H9 (cell line): Measurements from ENCODE around the gene CCDC169. TPM values are rescaled to one million over a fixed set of nuclear protein-coding genes. Genes with fewer than 3 reads are reported as not detected.

ENCODE experiments used
- DNase-seq: peaks from one replicate; pipeline ENCODE4 v3.0.0-alpha.2; 2017
- H2AFZ ChIP-seq: one replicate; pipeline ENCODE4 v1.6.1; 2013; ENCODE audit warnings: mild to moderate bottlenecking, low read length, control low read depth, moderate library complexity
- H2AK5ac ChIP-seq: 2 replicates; pipeline ENCODE4 v1.6.1; 2013; ENCODE audit warnings: low read length, control low read depth, mixed read lengths; ENCODE audit not compliant: insufficient read length
- H2BK120ac ChIP-seq: one replicate; pipeline ENCODE4 v1.6.1; 2013; ENCODE audit warnings: low read depth, mild to moderate bottlenecking, low read length, control low read depth, inconsistent platforms; ENCODE audit not compliant: poor library complexity, severe bottlenecking
- H2BK12ac ChIP-seq: 2 replicates; pipeline ENCODE4 v1.6.1; 2013; ENCODE audit warnings: low read length, control low read depth, mixed read lengths, low read depth; ENCODE audit not compliant: insufficient read length
- H2BK15ac ChIP-seq: 2 replicates; pipeline ENCODE4 v1.6.1; 2013; ENCODE audit warnings: low read depth, low read length, control low read depth
- H2BK20ac ChIP-seq: one replicate; pipeline ENCODE4 v1.6.1; 2013; ENCODE audit warnings: low read depth, mild to moderate bottlenecking, low read length, control low read depth, inconsistent platforms; ENCODE audit not compliant: poor library complexity, severe bottlenecking
- H2BK5ac ChIP-seq: 2 replicates; pipeline ENCODE4 v1.6.1; 2013; ENCODE audit warnings: low read length, control low read depth, mixed read lengths; ENCODE audit not compliant: insufficient read length
- H3K14ac ChIP-seq: 2 replicates; pipeline ENCODE4 v1.6.1; 2013; ENCODE audit warnings: low read length, control low read depth; ENCODE audit not compliant: insufficient read depth
- H3K18ac ChIP-seq: 2 replicates; pipeline ENCODE4 v1.6.1; 2013; ENCODE audit warnings: low read depth, mild to moderate bottlenecking, mixed read lengths, low read length, control low read depth; ENCODE audit not compliant: insufficient read length
- H3K23ac ChIP-seq: 2 replicates; pipeline ENCODE4 v1.6.1; 2013; ENCODE audit warnings: low read length, control low read depth, mixed read lengths, low read depth; ENCODE audit not compliant: insufficient read length
- H3K23me2 ChIP-seq: 2 replicates; pipeline ENCODE4 v1.6.1; 2013; ENCODE audit warnings: low read depth, mild to moderate bottlenecking, mixed read lengths, low read length, control low read depth; ENCODE audit not compliant: insufficient read length, poor library complexity, severe bottlenecking
- H3K27ac ChIP-seq: 2 replicates; pipeline ENCODE4 v1.5.1; 2013; ENCODE audit warnings: low read length, control low read depth, mixed read lengths, low read depth; ENCODE audit not compliant: insufficient read length
- H3K27me3 ChIP-seq: 2 replicates; pipeline ENCODE4 v1.6.1; 2013; ENCODE audit warnings: low read length, control low read depth, inconsistent platforms; ENCODE audit not compliant: insufficient read depth
- H3K4ac ChIP-seq: 2 replicates; pipeline ENCODE4 v1.6.1; 2013; ENCODE audit warnings: low read depth, mild to moderate bottlenecking, control low read depth, inconsistent platforms, low read length, moderate library complexity
- H3K4me1 ChIP-seq: 2 replicates; pipeline ENCODE4 v1.6.1; 2013; ENCODE audit warnings: low read length, control low read depth, inconsistent platforms; ENCODE audit not compliant: insufficient read depth
- H3K4me2 ChIP-seq: 2 replicates; pipeline ENCODE4 v1.6.1; 2013; ENCODE audit warnings: low read length, control low read depth, mixed read lengths; ENCODE audit not compliant: insufficient read length, insufficient read depth
- H3K56ac ChIP-seq: 2 replicates; pipeline ENCODE4 v1.6.1; 2013; ENCODE audit warnings: low read depth, mild to moderate bottlenecking, mixed read lengths, low read length, control low read depth; ENCODE audit not compliant: insufficient read length
- H3K79me1 ChIP-seq: 2 replicates; pipeline ENCODE4 v1.6.1; 2013; ENCODE audit warnings: low read depth, mild to moderate bottlenecking, moderate library complexity, low read length, control low read depth, inconsistent platforms; ENCODE audit not compliant: insufficient read depth, poor library complexity, severe bottlenecking
- H3K79me2 ChIP-seq: 2 replicates; pipeline ENCODE4 v1.6.1; 2013; ENCODE audit warnings: low read length, control low read depth, inconsistent platforms; ENCODE audit not compliant: insufficient read depth
- H3K9ac ChIP-seq: 2 replicates; pipeline ENCODE4 v1.6.1; 2013; ENCODE audit warnings: low read length, control low read depth, mixed read lengths; ENCODE audit not compliant: insufficient read length; ENCODE audit errors: extremely low read depth
- H3K9me3 ChIP-seq: one replicate; pipeline ENCODE4 v1.6.1; 2013; ENCODE audit warnings: low read depth, low read length, inconsistent platforms; ENCODE audit not compliant: control insufficient read depth
- H3T11ph ChIP-seq: one replicate; pipeline ENCODE4 v1.6.1; 2013; ENCODE audit warnings: mild to moderate bottlenecking, low read length, control low read depth, inconsistent platforms
- H4K20me1 ChIP-seq: one replicate; pipeline ENCODE4 v1.6.1; 2013; ENCODE audit not compliant: control insufficient read depth, insufficient read length, insufficient read depth
- H4K5ac ChIP-seq: 2 replicates; pipeline ENCODE4 v1.6.1; 2013; ENCODE audit warnings: low read depth, mild to moderate bottlenecking, mixed read lengths, low read length, control low read depth; ENCODE audit not compliant: insufficient read length
- H4K8ac ChIP-seq: replicated peaks from 2 replicates; pipeline ENCODE4 v1.6.1; 2013; ENCODE audit warnings: low read length, control low read depth, mixed read lengths, low read depth; ENCODE audit not compliant: insufficient read length
- H4K91ac ChIP-seq: 2 replicates; pipeline ENCODE4 v1.6.1; 2013; ENCODE audit warnings: low read depth, mild to moderate bottlenecking, moderate library complexity, mixed read lengths, low read length, control low read depth; ENCODE audit not compliant: insufficient read length
- H3K27ac Mint-ChIP-seq, 3 experiments: 2 replicates in 2 of 3; 3 replicates in 1 of 3; pipeline ENCODE4 v1.8.0; 2020 to 2021; ENCODE audit warnings: mixed read lengths in 3 of 3, mild to moderate bottlenecking in 1 of 3, moderate library complexity in 1 of 3
- H3K27me3 Mint-ChIP-seq: 2 replicates; pipeline ENCODE4 v1.8.0; 2021; ENCODE audit warnings: low read depth, mild to moderate bottlenecking, moderate library complexity, mixed read lengths
- H3K36me3 Mint-ChIP-seq, 3 experiments: 2 replicates in 2 of 3; 3 replicates in 1 of 3; pipeline ENCODE4 v1.8.0; 2020 to 2021; ENCODE audit warnings: low read depth in 3 of 3, mixed read lengths in 3 of 3; ENCODE audit not compliant: insufficient read depth in 1 of 3
- H3K4me1 Mint-ChIP-seq, 2 experiments: 2 replicates each; pipeline ENCODE4 v1.8.0; 2020; ENCODE audit warnings: mixed read lengths in 2 of 2
- H3K4me3 Mint-ChIP-seq, 2 experiments: 2 replicates in 1 of 2; 3 replicates in 1 of 2; pipeline ENCODE4 v1.8.0; 2020 to 2021; ENCODE audit warnings: mild to moderate bottlenecking in 2 of 2, mixed read lengths in 2 of 2, moderate library complexity in 1 of 2
- H3K9me3 Mint-ChIP-seq, 2 experiments: 2 replicates in 1 of 2; 3 replicates in 1 of 2; pipeline ENCODE4 v1.8.0; 2020; ENCODE audit warnings: mild to moderate bottlenecking in 2 of 2, mixed read lengths in 2 of 2, moderate library complexity in 1 of 2
- CTCF ChIP-seq: fragments of 200-600 bp; sonication (generic); conservative IDR thresholded peaks from 3 replicates; pipeline ENCODE4 v1.8.0; 2021; ENCODE audit warnings: antibody characterized with exemption, mild to moderate bottlenecking
- WGBS: extraction: QIAGEN DNeasy Blood & Tissue Kit; methylation state at CpG from one replicate; pipeline ENCODE4 v1.1.7; 2013; ENCODE audit warnings: missing lambda C conversion rate, low lambda C conversion rate, mixed read lengths; ENCODE audit not compliant: insufficient read length; ENCODE audit errors: extremely low coverage; 5-methylcytosine and 5-hydroxymethylcytosine counted together
- total RNA-seq: library from RNA; stranded (reverse); gene quantifications from 2 replicates; pipeline ENCODE4 v1.2.1, GENCODE V29; 2021

The CCDC169 gene
- total RNA-seq, 1 experiment from 2014 or later = 19.1 TPM

GRCh38 chr13:36341718-36342117 is 44.1 kb upstream of the CCDC169 start:
- no peak overlapping the region for H3K23ac ChIP-seq
- no peaks in the 10 kb centered on the region for H4K20me1 ChIP-seq
- no peak overlapping the region for H2AK5ac ChIP-seq
- H4K8ac ChIP-seq = no peak overlapping the region
- H4K91ac ChIP-seq = no peak overlapping the region
- Mint-ChIP-seq H3K27ac (no peak overlapping the region), H3K4me1 (peaks cover 28 to 53% of the 10 kb centered on the region in 2 experiments), H3K4me3 (no peak overlapping the region), H3K27me3 (no peaks in the 10 kb centered on the region), H3K9me3 (no peaks in the 10 kb centered on the region), H3K36me3 (peaks cover 0 to 2% (median 0%) of the 10 kb centered on the region in 3 experiments; a peak in 1 of 7 replicates)
- H3K9ac ChIP-seq = no peak overlapping the region
- H3K9me3 ChIP-seq = no peaks in the 10 kb centered on the region
- H3K23me2 ChIP-seq = peaks cover 8% of the 10 kb centered on the region
- 100% methylated on average over 1 of the region's 1 CpG for WGBS
- no peak overlapping the region for H2BK5ac ChIP-seq
- no peak overlapping the region for H3T11ph ChIP-seq
- no peak overlapping the region for H2BK20ac ChIP-seq
- no peak overlapping the region for H3K4me2 ChIP-seq
- peaks cover 37% of the 10 kb centered on the region; the same call in 1 of the 2 replicates for H3K79me2 ChIP-seq
- no peak overlapping the region for H2BK12ac ChIP-seq
- H3K56ac ChIP-seq = no peak overlapping the region
- H3K27me3 ChIP-seq = no peaks in the 10 kb centered on the region
- H3K18ac ChIP-seq = no peak overlapping the region
- no peak overlapping the region for H3K27ac ChIP-seq
- H4K5ac ChIP-seq = no peak overlapping the region
- H3K14ac ChIP-seq = no peak overlapping the region
- peaks cover 2% of the 10 kb centered on the region for H3K79me1 ChIP-seq
- no peak overlapping the region for H2BK120ac ChIP-seq
- peaks cover 5% of the 10 kb centered on the region for H3K4me1 ChIP-seq
- no peak overlapping the region for H2BK15ac ChIP-seq
- H3K4ac ChIP-seq = no peak overlapping the region
- H2AFZ ChIP-seq = no peak overlapping the region
- no peak for DNase-seq
- TF ChIP-seq CTCF = no peak
